Measurements from ENCODE around the gene PDE6C.

Gene PDE6C

GRCh38 chr10:93576888-93577287 lies 35.4 kb upstream of the PDE6C start:
- Histone ChIP-seq H3K36me3 (ENCODE audit: control insufficient read depth, insufficient read depth, low read length) (no peaks in the 10 kb centered on the region), H3K4me1 (ENCODE audit: control insufficient read depth, insufficient read depth, low read length) (no peaks in the 10 kb centered on the region), H3K27ac (ENCODE audit: insufficient read depth, low read depth, low read length, poor library complexity, severe bottlenecking) (no peak overlapping the region), H3K9me3 (ENCODE audit: control insufficient read depth, low read length) (no peaks in the 10 kb centered on the region), H3K4me3 (ENCODE audit: insufficient read depth, low read depth, low read length) (no peak overlapping the region), H3K27me3 (ENCODE audit: control insufficient read depth, insufficient read depth, low read length, poor library complexity, severe bottlenecking) (peaks cover 7% of the 10 kb centered on the region)
- 86 to 92% methylated on average over 3 of the region's 3 CpGs for WGBS, 2 experiments

GRCh38 chr10:93577565-93577964 lies 34.8 kb upstream of the PDE6C start:
- 97% methylated on average over 3 of the region's 3 CpGs for WGBS, 2 experiments
- Histone ChIP-seq H3K36me3 (ENCODE audit: control insufficient read depth, insufficient read depth, low read length) (no peaks in the 10 kb centered on the region), H3K4me1 (ENCODE audit: control insufficient read depth, insufficient read depth, low read length) (no peaks in the 10 kb centered on the region), H3K27ac (ENCODE audit: insufficient read depth, low read depth, low read length, poor library complexity, severe bottlenecking) (no peak overlapping the region), H3K9me3 (ENCODE audit: control insufficient read depth, low read length) (no peaks in the 10 kb centered on the region), H3K4me3 (ENCODE audit: insufficient read depth, low read depth, low read length) (no peak overlapping the region), H3K27me3 (ENCODE audit: control insufficient read depth, insufficient read depth, low read length, poor library complexity, severe bottlenecking) (peaks cover 1% of the 10 kb centered on the region)

GRCh38 chr10:93579089-93579488 lies 33.2 kb upstream of the PDE6C start:
- Histone ChIP-seq H3K4me1 (ENCODE audit: control insufficient read depth, insufficient read depth, low read length) (no peaks in the 10 kb centered on the region), H3K27me3 (ENCODE audit: control insufficient read depth, insufficient read depth, low read length, poor library complexity, severe bottlenecking) (no peaks in the 10 kb centered on the region), H3K9me3 (ENCODE audit: control insufficient read depth, low read length) (no peaks in the 10 kb centered on the region), H3K4me3 (ENCODE audit: insufficient read depth, low read depth, low read length) (no peak overlapping the region), H3K27ac (ENCODE audit: insufficient read depth, low read depth, low read length, poor library complexity, severe bottlenecking) (no peak overlapping the region), H3K36me3 (ENCODE audit: control insufficient read depth, insufficient read depth, low read length) (no peaks in the 10 kb centered on the region)
- 89 to 92% methylated on average over 7 of the region's 7 CpGs for WGBS, 2 experiments

- Histone ChIP-seq H3K4me3 (ENCODE audit: insufficient read depth, low read depth, low read length) (no peak overlapping the region), H3K9me3 (ENCODE audit: control insufficient read depth, low read length) (no peaks in the 10 kb centered on the region)
- 91 to 92% methylated on average over 3 of the region's 3 CpGs for WGBS, 2 experiments
Observed at GRCh38 chr10:93579985-93580711, 32.2 kb upstream of the PDE6C start.

GRCh38 chr10:93580828-93581227 lies 31.5 kb upstream of the PDE6C start:
- Histone ChIP-seq H3K4me3 (ENCODE audit: insufficient read depth, low read depth, low read length) (no peak overlapping the region), H3K27ac (ENCODE audit: insufficient read depth, low read depth, low read length, poor library complexity, severe bottlenecking) (peak overlapping the region; percentile 56), H3K4me1 (ENCODE audit: control insufficient read depth, insufficient read depth, low read length) (no peaks in the 10 kb centered on the region), H3K27me3 (ENCODE audit: control insufficient read depth, insufficient read depth, low read length, poor library complexity, severe bottlenecking) (no peaks in the 10 kb centered on the region), H3K9me3 (ENCODE audit: control insufficient read depth, low read length) (no peaks in the 10 kb centered on the region), H3K36me3 (ENCODE audit: control insufficient read depth, insufficient read depth, low read length) (no peaks in the 10 kb centered on the region)
- WGBS, 2 experiments = 60 to 63% methylated on average over 6 of the region's 6 CpGs

More at GRCh38 chr10:93579985-93580711, 32.2 kb upstream of the PDE6C start:
- peak overlapping the region; percentile 38 for H3K27ac ChIP-seq (ENCODE audit: insufficient read depth, low read depth, low read length, poor library complexity, severe bottlenecking)
- no peaks in the 10 kb centered on the region for H3K27me3 ChIP-seq (ENCODE audit: control insufficient read depth, insufficient read depth, low read length, poor library complexity, severe bottlenecking)
- H3K4me1 ChIP-seq (ENCODE audit: control insufficient read depth, insufficient read depth, low read length) = no peaks in the 10 kb centered on the region
- no peaks in the 10 kb centered on the region for H3K36me3 ChIP-seq (ENCODE audit: control insufficient read depth, insufficient read depth, low read length)

- no peaks in the 10 kb centered on the region for H3K9me3 ChIP-seq (ENCODE audit: control insufficient read depth, low read length)
- no peaks in the 10 kb centered on the region for H3K36me3 ChIP-seq (ENCODE audit: control insufficient read depth, insufficient read depth, low read length)
- H3K4me1 ChIP-seq (ENCODE audit: control insufficient read depth, insufficient read depth, low read length) = no peaks in the 10 kb centered on the region
- H3K4me3 ChIP-seq (ENCODE audit: insufficient read depth, low read depth, low read length) = no peak overlapping the region
- H3K27me3 ChIP-seq (ENCODE audit: control insufficient read depth, insufficient read depth, low read length, poor library complexity, severe bottlenecking) = no peaks in the 10 kb centered on the region
- 92 to 97% methylated on average over 7 of the region's 7 CpGs for WGBS, 2 experiments
- H3K27ac ChIP-seq (ENCODE audit: insufficient read depth, low read depth, low read length, poor library complexity, severe bottlenecking) = no peak overlapping the region
Observed at GRCh38 chr10:93584445-93584844, 27.9 kb upstream of the PDE6C start.

GRCh38 chr10:93589648-93590562 lies 22.4 kb upstream of the PDE6C start:
- H3K9me3 ChIP-seq (ENCODE audit: control insufficient read depth, low read length) = no peaks in the 10 kb centered on the region
- H3K27me3 ChIP-seq (ENCODE audit: control insufficient read depth, insufficient read depth, low read length, poor library complexity, severe bottlenecking) = no peaks in the 10 kb centered on the region
- 95 to 96% methylated on average over 15 of the region's 15 CpGs for WGBS, 2 experiments

GRCh38 chr10:93590638-93591037 lies 21.7 kb upstream of the PDE6C start:
- H3K4me3 ChIP-seq (ENCODE audit: insufficient read depth, low read depth, low read length) = no peak overlapping the region
- no peak overlapping the region for H3K27ac ChIP-seq (ENCODE audit: insufficient read depth, low read depth, low read length, poor library complexity, severe bottlenecking)
- no peaks in the 10 kb centered on the region for H3K4me1 ChIP-seq (ENCODE audit: control insufficient read depth, insufficient read depth, low read length)
- WGBS, 2 experiments = 93 to 94% methylated on average over 7 of the region's 7 CpGs
- no peaks in the 10 kb centered on the region for H3K36me3 ChIP-seq (ENCODE audit: control insufficient read depth, insufficient read depth, low read length)
- H3K27me3 ChIP-seq (ENCODE audit: control insufficient read depth, insufficient read depth, low read length, poor library complexity, severe bottlenecking) = no peaks in the 10 kb centered on the region
- H3K9me3 ChIP-seq (ENCODE audit: control insufficient read depth, low read length) = no peaks in the 10 kb centered on the region

More at GRCh38 chr10:93589648-93590562, 22.4 kb upstream of the PDE6C start:
- H3K4me1 ChIP-seq (ENCODE audit: control insufficient read depth, insufficient read depth, low read length) = no peaks in the 10 kb centered on the region
- H3K4me3 ChIP-seq (ENCODE audit: insufficient read depth, low read depth, low read length) = no peak overlapping the region
- H3K27ac ChIP-seq (ENCODE audit: insufficient read depth, low read depth, low read length, poor library complexity, severe bottlenecking) = no peak overlapping the region
- no peaks in the 10 kb centered on the region for H3K36me3 ChIP-seq (ENCODE audit: control insufficient read depth, insufficient read depth, low read length)

- 81 to 82% methylated on average over 5 to 8 of the region's 8 CpGs for WGBS, 2 experiments
- H3K4me1 ChIP-seq (ENCODE audit: control insufficient read depth, insufficient read depth, low read length) = no peaks in the 10 kb centered on the region
- no peak overlapping the region for H3K27ac ChIP-seq (ENCODE audit: insufficient read depth, low read depth, low read length, poor library complexity, severe bottlenecking)
- H3K27me3 ChIP-seq (ENCODE audit: control insufficient read depth, insufficient read depth, low read length, poor library complexity, severe bottlenecking) = no peaks in the 10 kb centered on the region
- no peaks in the 10 kb centered on the region for H3K36me3 ChIP-seq (ENCODE audit: control insufficient read depth, insufficient read depth, low read length)
- H3K9me3 ChIP-seq (ENCODE audit: control insufficient read depth, low read length) = no peaks in the 10 kb centered on the region
- no peak overlapping the region for H3K4me3 ChIP-seq (ENCODE audit: insufficient read depth, low read depth, low read length)
Observed at GRCh38 chr10:93591065-93591808, 21.1 kb upstream of the PDE6C start.

- H3K9me3 ChIP-seq (ENCODE audit: control insufficient read depth, low read length) = no peaks in the 10 kb centered on the region
- WGBS, 2 experiments = 78 to 88% methylated on average over 4 of the region's 4 CpGs
Observed at GRCh38 chr10:93593254-93593653, 19.1 kb upstream of the PDE6C start.

More at GRCh38 chr10:93593254-93593653, 19.1 kb upstream of the PDE6C start:
- H3K36me3 ChIP-seq (ENCODE audit: control insufficient read depth, insufficient read depth, low read length) = no peaks in the 10 kb centered on the region
- no peaks in the 10 kb centered on the region for H3K27me3 ChIP-seq (ENCODE audit: control insufficient read depth, insufficient read depth, low read length, poor library complexity, severe bottlenecking)
- no peaks in the 10 kb centered on the region for H3K4me1 ChIP-seq (ENCODE audit: control insufficient read depth, insufficient read depth, low read length)
- H3K27ac ChIP-seq (ENCODE audit: insufficient read depth, low read depth, low read length, poor library complexity, severe bottlenecking) = no peak overlapping the region
- no peak overlapping the region for H3K4me3 ChIP-seq (ENCODE audit: insufficient read depth, low read depth, low read length)

Measured in ectodermal cell (in vitro differentiated cells).